HFF-Myc (cell line): ENCODE results near the gene RGSL1.

Experiments
- DNase-seq: peaks from one replicate; pipeline ENCODE4 v3.0.0-alpha.2; 2011; ENCODE audit warnings: low read depth; ENCODE audit errors: extremely low read depth
- H3K4me3 ChIP-seq: replicated peaks from 2 replicates; pipeline ENCODE4 v1.5.1; 2011; ENCODE audit warnings: low read depth, mild to moderate bottlenecking, control low read depth, low read length
- TF ChIP-seq, protein P1 (sequence below): IDR thresholded peaks from 2 replicates; pipeline ENCODE4 v1.5.1; 2012; ENCODE audit warnings: mild to moderate bottlenecking, low read depth, low read length, control low read depth; ENCODE audit errors: missing control alignments

Gene RGSL1

DNA sequence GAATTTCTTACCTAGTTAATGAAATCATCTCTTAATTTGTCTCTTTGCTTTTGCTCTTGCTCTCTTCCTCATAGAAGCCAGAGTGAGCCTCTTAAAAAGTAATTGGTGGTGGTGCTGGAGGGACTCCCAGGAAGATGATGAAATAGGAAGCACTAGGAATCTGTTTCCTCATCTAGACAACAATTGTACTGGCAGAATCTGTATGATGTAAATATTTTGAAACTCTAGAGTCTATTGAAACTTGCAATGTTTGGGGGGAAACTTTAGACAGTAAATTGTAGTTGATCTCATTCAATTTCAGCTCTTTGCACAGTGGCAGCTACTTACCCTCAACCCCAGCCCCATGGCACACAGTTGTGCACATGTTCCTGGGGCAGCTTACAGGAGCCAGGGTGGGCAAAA is 10.6 kb downstream of the RGSL1 start:
- no peak overlapping the region for H3K4me3 ChIP-seq
- TF ChIP-seq, protein P1, sequence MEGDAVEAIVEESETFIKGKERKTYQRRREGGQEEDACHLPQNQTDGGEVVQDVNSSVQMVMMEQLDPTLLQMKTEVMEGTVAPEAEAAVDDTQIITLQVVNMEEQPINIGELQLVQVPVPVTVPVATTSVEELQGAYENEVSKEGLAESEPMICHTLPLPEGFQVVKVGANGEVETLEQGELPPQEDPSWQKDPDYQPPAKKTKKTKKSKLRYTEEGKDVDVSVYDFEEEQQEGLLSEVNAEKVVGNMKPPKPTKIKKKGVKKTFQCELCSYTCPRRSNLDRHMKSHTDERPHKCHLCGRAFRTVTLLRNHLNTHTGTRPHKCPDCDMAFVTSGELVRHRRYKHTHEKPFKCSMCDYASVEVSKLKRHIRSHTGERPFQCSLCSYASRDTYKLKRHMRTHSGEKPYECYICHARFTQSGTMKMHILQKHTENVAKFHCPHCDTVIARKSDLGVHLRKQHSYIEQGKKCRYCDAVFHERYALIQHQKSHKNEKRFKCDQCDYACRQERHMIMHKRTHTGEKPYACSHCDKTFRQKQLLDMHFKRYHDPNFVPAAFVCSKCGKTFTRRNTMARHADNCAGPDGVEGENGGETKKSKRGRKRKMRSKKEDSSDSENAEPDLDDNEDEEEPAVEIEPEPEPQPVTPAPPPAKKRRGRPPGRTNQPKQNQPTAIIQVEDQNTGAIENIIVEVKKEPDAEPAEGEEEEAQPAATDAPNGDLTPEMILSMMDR, result no peak
- no peak for DNase-seq

DNA sequence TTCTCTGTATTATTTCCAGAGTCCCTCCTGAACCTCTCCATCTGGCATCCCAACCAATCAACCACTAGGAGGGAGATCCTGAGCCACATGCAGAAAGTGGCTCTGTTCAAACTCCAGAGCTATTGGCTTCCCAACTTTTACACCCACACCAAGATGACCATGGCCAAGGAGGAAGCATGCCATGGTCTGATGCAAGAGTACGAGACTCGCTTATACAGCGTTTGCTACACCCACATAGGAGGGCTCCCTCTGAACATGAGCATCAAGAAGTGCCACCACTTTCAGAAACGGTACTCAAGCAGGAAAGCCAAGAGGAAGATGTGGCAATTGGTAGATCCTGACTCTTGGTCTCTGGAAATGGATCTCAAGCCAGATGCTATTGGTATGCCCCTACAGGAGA is 23.6 kb downstream of the RGSL1 start:
- TF ChIP-seq, protein P1, result no peak
- H3K4me3 ChIP-seq, result no peak overlapping the region
- DNase-seq, result no peak

DNA sequence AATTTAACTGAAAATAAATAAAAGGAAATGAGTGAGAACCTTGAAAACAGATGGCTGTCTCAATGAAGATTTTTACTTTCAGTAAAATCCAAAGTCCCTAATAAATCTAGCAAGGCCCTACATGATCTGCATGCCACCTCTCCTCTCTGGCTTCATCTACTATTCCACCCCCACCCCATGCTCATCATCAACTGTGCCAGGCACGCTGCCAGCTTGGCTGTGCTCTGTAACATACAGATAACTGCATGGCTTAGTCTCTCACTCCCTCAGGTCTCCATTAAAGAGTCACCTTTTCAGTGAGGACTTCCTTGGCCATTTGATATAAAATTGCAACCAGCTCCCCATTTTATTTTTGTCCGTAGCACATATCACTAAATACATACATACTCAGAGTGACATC is 26.7 kb downstream of the RGSL1 start:
- TF ChIP-seq, protein P1, result no peak
- DNase-seq, result no peak
- H3K4me3 ChIP-seq, result no peak overlapping the region

DNA sequence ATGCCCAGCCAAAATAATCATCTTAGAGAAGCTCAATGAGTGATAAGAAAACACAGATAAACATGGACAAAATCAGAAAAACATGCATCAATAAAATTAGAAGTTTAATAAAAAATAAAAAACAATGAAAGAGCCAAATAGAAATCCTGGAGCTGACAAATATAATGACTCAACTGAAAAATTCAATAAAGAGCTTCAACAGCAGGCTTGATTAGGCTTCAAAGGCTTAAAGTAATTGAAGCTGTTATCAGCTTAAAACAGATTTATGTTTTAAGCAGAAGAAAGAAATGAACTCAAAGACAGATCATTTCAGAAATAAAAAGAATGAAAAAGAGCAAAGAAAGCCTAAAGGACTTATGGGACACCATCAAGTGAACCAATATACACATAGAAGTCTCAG is 28.3 kb downstream of the RGSL1 start:
- TF ChIP-seq, protein P1, result no peak

DNA sequence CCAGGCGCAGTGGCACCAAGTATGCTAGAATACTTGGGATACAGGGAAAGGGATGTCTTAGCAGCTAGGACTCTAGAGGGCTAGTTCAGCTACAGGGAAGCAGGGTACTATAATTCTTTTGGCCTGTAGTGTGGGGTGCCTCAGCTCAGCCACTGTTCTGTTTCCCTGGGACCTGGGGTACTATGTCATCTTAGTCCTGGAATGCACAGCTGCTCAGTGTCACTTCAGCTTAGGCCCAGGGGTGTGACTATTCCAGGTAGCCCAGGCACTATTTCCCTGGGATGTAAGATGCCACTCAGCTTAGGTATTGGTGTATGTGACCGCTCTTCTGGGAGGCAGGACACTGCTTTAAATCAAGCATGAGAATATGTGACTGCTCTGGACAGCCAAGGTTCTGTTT is 34.1 kb downstream of the RGSL1 start:
- TF ChIP-seq, protein P1, result no peak
- no peak overlapping the region for H3K4me3 ChIP-seq
- DNase-seq, result no peak

More for the DNA sequence above, 28.3 kb downstream of the RGSL1 start:
- H3K4me3 ChIP-seq, result no peak overlapping the region
- DNase-seq, result no peak

DNA sequence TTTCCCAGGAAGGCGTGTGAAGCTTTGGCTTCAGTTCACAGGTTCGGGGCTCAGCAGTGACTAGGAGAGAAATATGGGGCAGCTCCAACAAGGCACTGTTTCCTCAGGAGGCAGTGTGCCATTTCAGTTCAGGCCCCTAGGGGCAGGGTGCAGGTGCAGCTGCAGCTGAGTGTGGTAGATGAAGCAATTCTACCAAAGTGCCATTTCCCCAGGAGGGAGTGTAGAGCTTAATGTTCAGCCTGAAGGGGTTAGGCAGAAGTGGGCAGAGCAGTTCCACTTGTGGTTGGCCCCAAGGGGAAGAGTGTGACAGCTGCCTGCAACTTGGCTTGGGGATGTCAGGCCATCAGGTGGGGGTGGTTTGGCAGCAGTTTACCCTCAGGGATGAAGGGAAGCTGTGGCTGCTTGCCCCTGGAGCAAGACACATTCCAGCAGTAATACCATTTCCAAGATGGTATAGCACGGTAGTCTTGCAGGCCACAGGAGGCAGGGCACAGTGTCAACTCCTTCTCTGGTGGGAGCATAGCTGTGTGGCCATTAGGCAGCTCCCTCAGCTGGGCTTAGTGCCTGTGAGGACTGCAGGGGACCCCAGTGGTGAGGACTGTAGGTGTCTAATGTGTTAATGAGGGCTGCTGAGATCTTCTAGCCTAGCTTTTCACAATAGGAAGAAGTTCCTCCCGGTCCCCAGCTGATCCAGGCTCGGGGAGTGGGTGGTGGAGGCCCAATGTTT is 34.7 kb downstream of the RGSL1 start:
- H3K4me3 ChIP-seq, result no peak overlapping the region
- no peak for DNase-seq
- TF ChIP-seq, protein P1, result no peak

DNA sequence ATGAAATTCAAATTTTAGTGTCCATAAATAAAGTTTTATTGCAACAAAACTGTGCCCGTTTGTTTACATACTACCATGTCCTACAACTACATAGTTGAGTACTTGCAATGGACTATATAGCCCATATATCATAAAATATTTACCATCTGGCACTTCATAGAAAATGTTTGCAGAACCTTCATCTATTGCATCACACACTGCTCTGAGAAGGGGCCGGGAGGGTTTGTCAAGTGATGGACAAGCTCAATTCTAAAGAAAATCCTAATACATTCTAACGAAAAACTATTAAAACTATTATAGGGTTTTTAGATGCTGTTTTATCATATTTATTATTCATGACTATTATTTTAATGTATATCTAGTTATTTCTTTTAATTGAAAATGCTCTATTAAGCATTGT is 35.9 kb downstream of the RGSL1 start:
- TF ChIP-seq, protein P1, result no peak
- no peak for DNase-seq
- no peak overlapping the region for H3K4me3 ChIP-seq
